Head of caudate nucleus (tissue), 42 donors: Measurements from ENCODE around the gene TMEM259.

Source experiments
- DNase-seq, 42 donors: peaks; one replicate each; pipeline versions ENCODE4 v3.0.0 to v3.0.0-alpha.2; 2020 to 2021; ENCODE audit warnings: mixed read lengths in 7 of 42
- intact Hi-C: fragments of 100-400 bp; cut with DNase I; formaldehyde crosslinking; loops from one replicate; pipeline ENCODE4 v1.15.0; 2022

The TMEM259 gene

GRCh38 chr19:1009981-1010538 lies 10.9 kb downstream of the TMEM259 start:
- DNase-seq: no peak
- intact Hi-C loops: loop anchor here (10.0 kb wide), 1 partner anchor 175 kb away; no protein-coding TSS in a partner anchor

- no peak for DNase-seq
- intact Hi-C loops: no loop called here
These were observed 11.6 kb downstream of the TMEM259 start for GRCh38 chr19:1009041-1009980.

- intact Hi-C loops: no loop called here
These were observed 12.5 kb downstream of the TMEM259 start for GRCh38 chr19:1008268-1009040.

GRCh38 chr19:1007399-1008251 lies 13.3 kb downstream of the TMEM259 start:
- DNase-seq: no peak
- intact Hi-C loops: no loop called here

More at GRCh38 chr19:1008268-1009040, 12.5 kb downstream of the TMEM259 start:
- DNase-seq: no peak

GRCh38 chr19:1006711-1007398 lies 14.1 kb downstream of the TMEM259 start:
- intact Hi-C loops: no loop called here
- no peak for DNase-seq

- no peak for DNase-seq
- intact Hi-C loops: no loop called here
These were observed 15.9 kb downstream of the TMEM259 start for GRCh38 chr19:1004803-1005664.

- intact Hi-C loops: no loop called here
These were observed 16.6 kb downstream of the TMEM259 start for GRCh38 chr19:1004204-1004802.

GRCh38 chr19:1003283-1003682 lies 17.6 kb downstream of the TMEM259 start:
- intact Hi-C loops: no loop called here
- no peak for DNase-seq

More at GRCh38 chr19:1004204-1004802, 16.6 kb downstream of the TMEM259 start:
- DNase-seq: no peak

GRCh38 chr19:1002600-1002999 lies 18.3 kb downstream of the TMEM259 start:
- intact Hi-C loops: no loop called here
- no peak for DNase-seq

- peak in 35 of 42 donors; percentile 25 to 82 (median 55) for DNase-seq
- intact Hi-C loops: no loop called here
These were observed 19.3 kb downstream of the TMEM259 start for GRCh38 chr19:1001538-1002166.

- intact Hi-C loops: no loop called here
- DNase-seq: no peak
These were observed 20.1 kb downstream of the TMEM259 start for GRCh38 chr19:1000591-1001537.

GRCh38 chr19:1000095-1000494 lies 20.8 kb downstream of the TMEM259 start, which contains the start of gene GRIN3B:
GRIN3B (plus strand) TSS chr19:1000419; CDS start chr19:1000438, 19 bp downstream.
- peak in 8 of 42 donors; percentile 17 to 59 (median 29) for DNase-seq
- intact Hi-C loops: no loop called here

- no peak for DNase-seq
- intact Hi-C loops: no loop called here
These were observed 21.6 kb downstream of the TMEM259 start for GRCh38 chr19:999379-999719.

- DNase-seq: no peak
- intact Hi-C loops: no loop called here
These were observed 22.9 kb downstream of the TMEM259 start for GRCh38 chr19:998064-998463.
